Ovary (tissue), 9 donors: ENCODE data around the gene CT45A9. TPM values are rescaled to one million over a fixed set of nuclear protein-coding genes. Genes with fewer than 3 reads are reported as not detected.
"Not testable (repeated sequence)": the region's sequence is repeated elsewhere in the genome, so short reads cannot be mapped to it uniquely, and the experiment has no call there.

Experiments
- DNase-seq, 5 donors: peaks; one replicate each; pipeline ENCODE4 v3.0.0-alpha.2; 2019 to 2020
- H3K27ac ChIP-seq, 2 donors: fragments of 200-600 bp; one replicate each; pipeline versions ENCODE4 v1.5.1 to v1.8.0; 2019 to 2022
- H3K27me3 ChIP-seq: fragments of 200-600 bp; one replicate; pipeline ENCODE4 v1.8.0; 2022
- H3K36me3 ChIP-seq: fragments of 200-600 bp; sonication (generic); one replicate; pipeline ENCODE4 v1.5.1; 2019
- H3K4me1 ChIP-seq: one replicate; pipeline ENCODE4 v1.8.1; 2013; ENCODE audit warnings: mild to moderate bottlenecking, moderate library complexity; ENCODE audit not compliant: insufficient read depth
- H3K4me3 ChIP-seq: fragments of 200-600 bp; sonication (generic); one replicate; pipeline ENCODE4 v1.5.1; 2017
- H3K9me3 ChIP-seq, 2 donors: fragments of 200-600 bp in 1 of 2; sonication (generic) in 1 of 2; one replicate each; pipeline versions ENCODE4 v1.5.1 to v1.8.1; 2013 to 2019; ENCODE audit warnings: mild to moderate bottlenecking in 1 of 2, moderate library complexity in 1 of 2
- EP300 ChIP-seq: sonication (generic); formaldehyde crosslinking; IDR thresholded peaks from one replicate; pipeline ENCODE4 v1.6.1; 2017; ENCODE audit warnings: antibody characterized with exemption
- POLR2A ChIP-seq: fragments of 450-650 bp; IDR thresholded peaks from one replicate; pipeline ENCODE4 v1.6.1; 2017; ENCODE audit warnings: antibody characterized with exemption, mild to moderate bottlenecking, moderate library complexity
- WGBS, 3 donors: extraction: QIAGEN DNeasy Blood & Tissue Kit in 1 of 3; methylation state at CpG; one replicate each; pipeline versions ENCODE4 v1.1.5 to v1.1.7; 2013 to 2017; 5-methylcytosine and 5-hydroxymethylcytosine counted together
- intact Hi-C, 4 donors: fragments of 100-400 bp; cut with DNase I; formaldehyde crosslinking; loops; one replicate each; pipeline versions ENCODE4 v1.11.0 to v1.15.1; 2022 to 2023
- polyA plus RNA-seq, 2 donors: library from polyadenylated mRNA; stranded (reverse); fragments of 200-250 nt in 1 of 2; fragments of 350-450 nt in 1 of 2; fragmentation: Illumina TruSeq in 1 of 2; extraction: RNeasy Lipid Tissue Mini Kit (QIAGEN cat#74804) in 1 of 2; gene quantifications; one replicate each; pipeline ENCODE4 v1.2.3, GENCODE V29; 2013 to 2014
- total RNA-seq, 7 donors: library from RNA; depleted of rRNA in 2 of 7; stranded (reverse); fragments of >200 nt in 2 of 7; fragmentation: NEBNext Ultra II Directional in 3 of 7; extraction: Animal tissue kit (Norgen Biotek cat#: 25700) in 3 of 7; gene quantifications; one replicate each; pipeline versions ENCODE4 v1.1.0 to v1.2.4, GENCODE V29; 2016 to 2023
- TF ChIP-seq, protein P1 (sequence below), 3 donors: fragments of 450-650 bp in 2 of 3; fragments of 200-600 bp in 1 of 3; IDR thresholded peaks; one replicate each; pipeline versions ENCODE4 v1.5.1 to v1.8.0; 2016 to 2022; ENCODE audit warnings: antibody characterized with exemption in 3 of 3, mild to moderate bottlenecking in 1 of 3
- donor health status: DM: no; HTN: no; CAD: no; lungs with moderate emphysema.
- donor health status: DM: no; HTN: no; CAD: no.
- donor health status: Bipolar disorder and iron deficiency.
- donor health status: DM: yes; HTN: yes; CAD: no.
- donor health status: DM: no; HTN: no; CAD: no.
- donor health status: DM: yes; HTN: yes; CAD: no.

CT45A9 gene
- total and polyA plus RNA-seq, 9 donors, result not detected

- Histone ChIP-seq H3K4me3 (no peak overlapping the region), H3K4me1 (no peaks in the 10 kb centered on the region), H3K27ac (no peak overlapping the region), H3K9me3 (no peaks in the 10 kb centered on the region), H3K27me3 (no peaks in the 10 kb centered on the region), H3K36me3 (no peaks in the 10 kb centered on the region)
- intact Hi-C loops, result no loop called here
- no peak for TF ChIP-seq POLR2A
- TF ChIP-seq, protein P1, sequence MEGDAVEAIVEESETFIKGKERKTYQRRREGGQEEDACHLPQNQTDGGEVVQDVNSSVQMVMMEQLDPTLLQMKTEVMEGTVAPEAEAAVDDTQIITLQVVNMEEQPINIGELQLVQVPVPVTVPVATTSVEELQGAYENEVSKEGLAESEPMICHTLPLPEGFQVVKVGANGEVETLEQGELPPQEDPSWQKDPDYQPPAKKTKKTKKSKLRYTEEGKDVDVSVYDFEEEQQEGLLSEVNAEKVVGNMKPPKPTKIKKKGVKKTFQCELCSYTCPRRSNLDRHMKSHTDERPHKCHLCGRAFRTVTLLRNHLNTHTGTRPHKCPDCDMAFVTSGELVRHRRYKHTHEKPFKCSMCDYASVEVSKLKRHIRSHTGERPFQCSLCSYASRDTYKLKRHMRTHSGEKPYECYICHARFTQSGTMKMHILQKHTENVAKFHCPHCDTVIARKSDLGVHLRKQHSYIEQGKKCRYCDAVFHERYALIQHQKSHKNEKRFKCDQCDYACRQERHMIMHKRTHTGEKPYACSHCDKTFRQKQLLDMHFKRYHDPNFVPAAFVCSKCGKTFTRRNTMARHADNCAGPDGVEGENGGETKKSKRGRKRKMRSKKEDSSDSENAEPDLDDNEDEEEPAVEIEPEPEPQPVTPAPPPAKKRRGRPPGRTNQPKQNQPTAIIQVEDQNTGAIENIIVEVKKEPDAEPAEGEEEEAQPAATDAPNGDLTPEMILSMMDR (IDR thresholded peaks at IDR 0.05), result no peak
- no peak for TF ChIP-seq EP300
- 85 to 88% (median 87%) methylated on average over 11 of the region's 11 CpGs for WGBS, 3 donors
- DNase-seq, result no peak
Observed at GRCh38 chrX:135892781-135893180, 21.2 kb upstream of the CT45A9 start.

DNA sequence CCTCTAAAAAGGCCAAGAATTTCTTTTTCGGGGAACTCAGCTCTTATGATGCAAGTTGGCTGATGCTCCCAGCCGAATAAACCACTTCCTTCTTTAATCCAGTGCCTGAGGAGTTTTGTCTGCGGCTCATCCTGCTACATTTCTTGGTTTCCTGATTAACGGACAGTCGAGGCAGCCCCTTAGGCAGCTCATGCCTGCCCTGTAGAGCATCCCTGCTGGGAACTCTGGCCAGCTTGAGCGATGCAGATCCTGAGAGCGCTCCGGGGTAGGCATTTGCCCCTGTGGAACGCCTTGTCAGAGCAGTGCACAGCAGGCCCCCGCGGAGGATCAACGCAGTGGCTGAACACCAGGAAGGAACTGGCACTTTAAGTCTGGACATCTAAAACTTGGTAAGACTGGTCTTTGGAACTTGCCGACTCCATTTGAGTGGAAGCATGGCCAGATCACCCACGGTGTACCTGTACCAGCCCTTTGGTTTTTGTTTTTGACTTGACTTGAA is 18.5 kb upstream of the CT45A9 start:
- no peaks in the 10 kb centered on the region for H3K36me3 ChIP-seq
- no peaks in the 10 kb centered on the region for H3K9me3 ChIP-seq
- DNase-seq, result no peak
- no peak overlapping the region for H3K4me3 ChIP-seq
- 84 to 89% (median 87%) methylated on average over 14 of the region's 14 CpGs for WGBS, 3 donors
- H3K4me1 ChIP-seq, result no peaks in the 10 kb centered on the region
- TF ChIP-seq EP300 (no peak), POLR2A (no peak)
- TF ChIP-seq, protein P1 (IDR thresholded peaks at IDR 0.05), result no peak
- H3K27ac ChIP-seq, result no peak overlapping the region
- H3K27me3 ChIP-seq, result no peaks in the 10 kb centered on the region
- intact Hi-C loops, result no loop called here

- H3K4me1 ChIP-seq, H3K9me3 ChIP-seq, H3K27me3 ChIP-seq, H3K36me3 ChIP-seq, DNase-seq, H3K27ac ChIP-seq, H3K4me3 ChIP-seq, intact Hi-C loops: not testable (repeated sequence)
- WGBS, 3 donors, result 67 to 71% (median 67%) methylated on average over 10 to 14 of the region's 15 CpGs
Observed at GRCh38 chrX:135888976-135889375, 17.4 kb upstream of the CT45A9 start.

GRCh38 chrX:135888230-135888629 is 16.6 kb upstream of the CT45A9 start:
- H3K4me1 ChIP-seq, DNase-seq, H3K4me3 ChIP-seq, H3K36me3 ChIP-seq, H3K9me3 ChIP-seq, H3K27me3 ChIP-seq, intact Hi-C loops, H3K27ac ChIP-seq: not testable (repeated sequence)
- 84 to 89% (median 86%) methylated on average over 10 to 12 of the region's 18 CpGs for WGBS, 3 donors

DNA sequence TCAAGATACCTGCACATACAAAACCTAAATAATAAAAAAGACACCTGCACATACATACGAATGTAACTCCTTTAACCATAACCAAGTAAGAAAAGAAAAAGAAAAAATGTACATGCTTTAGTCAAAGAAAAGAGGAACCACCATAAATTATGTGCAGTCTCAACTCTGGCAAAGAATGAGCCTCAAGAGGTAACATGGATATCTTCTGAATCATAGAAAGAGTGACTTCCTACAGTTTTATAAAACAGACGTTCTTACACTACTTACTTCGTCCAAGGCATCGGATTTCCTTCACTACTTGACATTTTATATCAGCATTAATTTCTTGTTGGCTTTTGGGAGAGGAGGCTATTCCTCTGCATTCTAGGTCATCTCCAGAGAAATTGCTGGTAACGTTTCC is 11.1 kb upstream of the CT45A9 start:
- H3K9me3 ChIP-seq, H3K27me3 ChIP-seq, H3K4me3 ChIP-seq, H3K4me1 ChIP-seq, DNase-seq, H3K27ac ChIP-seq, intact Hi-C loops, H3K36me3 ChIP-seq: not testable (repeated sequence)
- WGBS, 3 donors, result 40 to 55% (median 50%) methylated on average over 4 to 5 of the region's 5 CpGs

DNA sequence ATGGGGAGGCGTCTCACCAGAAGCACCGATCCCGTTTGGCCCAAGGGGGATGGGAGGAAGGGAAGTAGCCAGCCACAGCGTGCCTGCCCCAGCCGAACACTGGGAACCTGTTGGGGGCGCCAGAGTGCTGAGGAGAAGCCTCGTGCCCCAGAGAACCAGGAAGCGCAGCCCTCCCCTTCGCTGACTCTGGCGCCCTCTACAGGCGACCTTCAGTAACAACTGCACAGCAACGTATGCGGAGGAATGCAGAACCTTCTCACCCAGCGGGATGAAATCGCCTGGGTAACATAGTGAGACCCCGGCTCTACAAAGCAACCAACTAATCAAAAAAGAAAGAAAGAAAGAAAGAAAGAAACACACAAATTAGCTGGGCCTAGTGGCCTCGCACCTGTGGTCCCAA is 17.2 kb downstream of the CT45A9 start, which contains the start of gene CT45A8:
Gene CT45A8, minus strand, starts transcription at position 101 of the 400 bp plus-strand sequence. CDS start 3,755 bp downstream, outside the sequence.
- H3K4me3 ChIP-seq, H3K27me3 ChIP-seq, H3K9me3 ChIP-seq, H3K4me1 ChIP-seq, DNase-seq, H3K27ac ChIP-seq, intact Hi-C loops, H3K36me3 ChIP-seq: not testable (repeated sequence)
- WGBS, 3 donors, result no CpG with 5 or more reads among the region's 17 CpGs

GRCh38 chrX:135837180-135837579 is 34.4 kb downstream of the CT45A9 start, which contains the start of gene CT45A7:
CT45A7 (minus strand) TSS chrX:135837280; CDS start chrX:135833533, 3,747 bp downstream.
- DNase-seq, H3K27me3 ChIP-seq, H3K4me1 ChIP-seq, H3K36me3 ChIP-seq, H3K9me3 ChIP-seq, intact Hi-C loops, H3K27ac ChIP-seq, H3K4me3 ChIP-seq: not testable (repeated sequence)
- WGBS, 3 donors, result no CpG with 5 or more reads among the region's 17 CpGs

DNA sequence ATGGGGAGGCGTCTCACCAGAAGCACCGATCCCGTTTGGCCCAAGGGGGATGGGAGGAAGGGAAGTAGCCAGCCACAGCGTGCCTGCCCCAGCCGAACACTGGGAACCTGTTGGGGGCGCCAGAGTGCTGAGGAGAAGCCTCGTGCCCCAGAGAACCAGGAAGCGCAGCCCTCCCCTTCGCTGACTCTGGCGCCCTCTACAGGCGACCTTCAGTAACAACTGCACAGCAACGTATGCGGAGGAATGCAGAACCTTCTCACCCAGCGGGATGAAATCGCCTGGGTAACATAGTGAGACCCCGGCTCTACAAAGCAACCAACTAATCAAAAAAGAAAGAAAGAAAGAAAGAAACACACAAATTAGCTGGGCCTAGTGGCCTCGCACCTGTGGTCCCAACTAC is 51.7 kb downstream of the CT45A9 start, which contains the start of gene CT45A2:
Gene CT45A2, minus strand, starts transcription at position 101 of the 400 bp plus-strand sequence. CDS start 3,747 bp downstream, outside the sequence.
- H3K4me3 ChIP-seq, H3K4me1 ChIP-seq, H3K9me3 ChIP-seq, H3K27me3 ChIP-seq, H3K36me3 ChIP-seq, DNase-seq, intact Hi-C loops, H3K27ac ChIP-seq: not testable (repeated sequence)
- WGBS, 3 donors, result no CpG with 5 or more reads among the region's 17 CpGs
